Activated naive CD8-positive, alpha-beta T cell treated with anti-CD3 and anti-CD28 coated beads for 36 hours (primary cell): ENCODE results near the gene CPSF6. TPM values are rescaled to one million over a fixed set of nuclear protein-coding genes. Genes with fewer than 3 reads are reported as not detected.
A peak's percentile ranks its signal among the peaks of the same experiment; 100 is the strongest.
"Not testable (repeated sequence)": the region's sequence is repeated elsewhere in the genome, so short reads cannot be mapped to it uniquely, and the experiment has no call there.

ENCODE experiments used
- DNase-seq: peaks from one replicate; pipeline ENCODE4 v3.0.0; 2021
- H3K27ac Mint-ChIP-seq: one replicate; pipeline ENCODE4 v1.8.0; 2022; ENCODE audit warnings: mild to moderate bottlenecking, moderate library complexity, mixed read lengths
- H3K27me3 Mint-ChIP-seq: one replicate; pipeline ENCODE4 v1.8.0; 2022; ENCODE audit warnings: mild to moderate bottlenecking, mixed read lengths
- H3K36me3 Mint-ChIP-seq: one replicate; pipeline ENCODE4 v1.8.0; 2021; ENCODE audit warnings: mild to moderate bottlenecking, mixed read lengths
- H3K4me1 Mint-ChIP-seq: one replicate; pipeline ENCODE4 v1.8.0; 2021; ENCODE audit warnings: mixed read lengths
- H3K4me3 Mint-ChIP-seq: one replicate; pipeline ENCODE4 v1.8.0; 2022; ENCODE audit warnings: mild to moderate bottlenecking, moderate library complexity, mixed read lengths
- H3K9me3 Mint-ChIP-seq: one replicate; pipeline ENCODE4 v1.8.0; 2022; ENCODE audit warnings: mixed read lengths
- total RNA-seq, 2 experiments: library from RNA; stranded (reverse); gene quantifications; one replicate each; pipeline ENCODE4 v1.2.3, GENCODE V29; 2021

The CPSF6 gene
- 100 to 1,000 TPM; 124 to 133 TPM for total RNA-seq

GRCh38 chr12:69239352-69239921 lies at the start of gene CPSF6:
CPSF6 (plus strand) TSS chr12:69239569; CDS start chr12:69239647, 78 bp downstream.
- Mint-ChIP-seq H3K27me3 (peaks cover 4% of the 10 kb centered on the region), H3K9me3 (no peaks in the 10 kb centered on the region), H3K4me3 (peak within 1 kb of the TSS; percentile 99), H3K36me3 (peaks cover 25% of the 10 kb centered on the region), H3K4me1 (peaks cover 46% of the 10 kb centered on the region), H3K27ac (peak within 1 kb of the TSS; percentile 100)
- peak; percentile 98 for DNase-seq

- Mint-ChIP-seq H3K9me3 (peaks cover 40% of the 10 kb centered on the region), H3K4me3 (no peak overlapping the region), H3K27me3 (no peaks in the 10 kb centered on the region), H3K4me1 (no peaks in the 10 kb centered on the region), H3K36me3 (peaks cover 22% of the 10 kb centered on the region), H3K27ac (no peak overlapping the region)
- DNase-seq, result no peak
Measured at GRCh38 chr12:69196302-69197288, 42.8 kb upstream of the CPSF6 start.

- not testable (repeated sequence) for H3K4me3 Mint-ChIP-seq, H3K4me1 Mint-ChIP-seq, DNase-seq, H3K27me3 Mint-ChIP-seq, H3K27ac Mint-ChIP-seq
- peaks cover 38% of the 10 kb centered on the region for H3K9me3 Mint-ChIP-seq
- H3K36me3 Mint-ChIP-seq, result peaks cover 14% of the 10 kb centered on the region
Measured at GRCh38 chr12:69199976-69200375, 39.4 kb upstream of the CPSF6 start.

GRCh38 chr12:69204191-69204590 lies 35.2 kb upstream of the CPSF6 start:
- peaks cover 1% of the 10 kb centered on the region for H3K4me1 Mint-ChIP-seq

GRCh38 chr12:69210661-69211060 lies 28.7 kb upstream of the CPSF6 start:
- H3K4me3 Mint-ChIP-seq, result no peak overlapping the region
- no peaks in the 10 kb centered on the region for H3K27me3 Mint-ChIP-seq
- no peak for DNase-seq

More at GRCh38 chr12:69204191-69204590, 35.2 kb upstream of the CPSF6 start:
- peaks cover 17% of the 10 kb centered on the region for H3K36me3 Mint-ChIP-seq
- no peak overlapping the region for H3K4me3 Mint-ChIP-seq
- H3K27me3 Mint-ChIP-seq, result no peaks in the 10 kb centered on the region
- no peak overlapping the region for H3K27ac Mint-ChIP-seq
- H3K9me3 Mint-ChIP-seq, result peaks cover 48% of the 10 kb centered on the region
- no peak for DNase-seq

GRCh38 chr12:69211160-69211559 lies 28.2 kb upstream of the CPSF6 start:
- Mint-ChIP-seq H3K36me3 (peaks cover 9% of the 10 kb centered on the region), H3K27ac (no peak overlapping the region), H3K9me3 (peaks cover 19% of the 10 kb centered on the region), H3K4me3 (no peak overlapping the region), H3K4me1 (peaks cover 6% of the 10 kb centered on the region), H3K27me3 (no peaks in the 10 kb centered on the region)
- no peak for DNase-seq

More at GRCh38 chr12:69210661-69211060, 28.7 kb upstream of the CPSF6 start:
- Mint-ChIP-seq H3K9me3 (peaks cover 19% of the 10 kb centered on the region), H3K4me1 (peaks cover 6% of the 10 kb centered on the region), H3K36me3 (peaks cover 9% of the 10 kb centered on the region), H3K27ac (no peak overlapping the region)

GRCh38 chr12:69214169-69214568 lies 25.2 kb upstream of the CPSF6 start:
- H3K4me3 Mint-ChIP-seq, result no peak overlapping the region
- H3K27ac Mint-ChIP-seq, result no peak overlapping the region
- no peaks in the 10 kb centered on the region for H3K36me3 Mint-ChIP-seq
- H3K27me3 Mint-ChIP-seq, result no peaks in the 10 kb centered on the region
- DNase-seq, result no peak
- no peaks in the 10 kb centered on the region for H3K9me3 Mint-ChIP-seq
- H3K4me1 Mint-ChIP-seq, result peaks cover 4% of the 10 kb centered on the region

- Mint-ChIP-seq H3K27ac (no peak overlapping the region), H3K27me3 (peaks cover 4% of the 10 kb centered on the region), H3K4me3 (no peak overlapping the region), H3K9me3 (no peaks in the 10 kb centered on the region), H3K36me3 (no peaks in the 10 kb centered on the region), H3K4me1 (no peaks in the 10 kb centered on the region)
- DNase-seq, result no peak
Measured at GRCh38 chr12:69225251-69225910, 14.0 kb upstream of the CPSF6 start.

- no peak for DNase-seq
- no peak overlapping the region for H3K4me3 Mint-ChIP-seq
- no peaks in the 10 kb centered on the region for H3K4me1 Mint-ChIP-seq
- peaks cover 14% of the 10 kb centered on the region for H3K9me3 Mint-ChIP-seq
- H3K36me3 Mint-ChIP-seq, result peaks cover 12% of the 10 kb centered on the region
- H3K27ac Mint-ChIP-seq, result no peak overlapping the region
- no peaks in the 10 kb centered on the region for H3K27me3 Mint-ChIP-seq
Measured at GRCh38 chr12:69231479-69231878, 7.9 kb upstream of the CPSF6 start.

GRCh38 chr12:69238589-69239351 lies 599 bp upstream of the CPSF6 start:
- DNase-seq, result no peak
- peaks cover 44% of the 10 kb centered on the region for H3K4me1 Mint-ChIP-seq

GRCh38 chr12:69239922-69240630 lies 707 bp downstream of the CPSF6 start:
- peaks cover 4% of the 10 kb centered on the region for H3K27me3 Mint-ChIP-seq
- peak; percentile 58 for DNase-seq
- H3K4me1 Mint-ChIP-seq, result peaks cover 49% of the 10 kb centered on the region
- H3K27ac Mint-ChIP-seq, result peak overlapping the region; percentile 100
- H3K9me3 Mint-ChIP-seq, result no peaks in the 10 kb centered on the region
- peak overlapping the region; percentile 99 for H3K4me3 Mint-ChIP-seq
- H3K36me3 Mint-ChIP-seq, result peaks cover 25% of the 10 kb centered on the region

More at GRCh38 chr12:69238589-69239351, 599 bp upstream of the CPSF6 start:
- Mint-ChIP-seq H3K4me3 (peak overlapping the region; percentile 85), H3K36me3 (peaks cover 25% of the 10 kb centered on the region), H3K27me3 (peaks cover 4% of the 10 kb centered on the region), H3K9me3 (no peaks in the 10 kb centered on the region), H3K27ac (peak overlapping the region; percentile 90)

GRCh38 chr12:69240631-69240995 lies 1.2 kb downstream of the CPSF6 start:
- peak; percentile 34 for DNase-seq
- H3K4me3 Mint-ChIP-seq, result peak overlapping the region; percentile 99
- peaks cover 4% of the 10 kb centered on the region for H3K27me3 Mint-ChIP-seq
- peaks cover 25% of the 10 kb centered on the region for H3K36me3 Mint-ChIP-seq
- peaks cover 54% of the 10 kb centered on the region for H3K4me1 Mint-ChIP-seq
- H3K27ac Mint-ChIP-seq, result peak overlapping the region; percentile 100
- H3K9me3 Mint-ChIP-seq, result no peaks in the 10 kb centered on the region

GRCh38 chr12:69241438-69242092 lies 2.2 kb downstream of the CPSF6 start:
- DNase-seq, result no peak

More at GRCh38 chr12:69241438-69242092, 2.2 kb downstream of the CPSF6 start:
- Mint-ChIP-seq H3K27me3 (peaks cover 4% of the 10 kb centered on the region), H3K36me3 (peaks cover 25% of the 10 kb centered on the region), H3K9me3 (no peaks in the 10 kb centered on the region), H3K4me3 (peak overlapping the region; percentile 99), H3K27ac (no peak overlapping the region), H3K4me1 (peaks cover 62% of the 10 kb centered on the region)
